Kidney (tissue), 14 donors: ENCODE data around the gene TMEM198. TPM values are rescaled to one million over a fixed set of nuclear protein-coding genes. Genes with fewer than 3 reads are reported as not detected.
A peak's percentile ranks its signal among the peaks of the same experiment; 100 is the strongest.

Experiments used
- DNase-seq, 5 donors: peaks; one replicate each; pipeline ENCODE4 v3.0.0-alpha.2; 2013 to 2020
- FAIRE-seq: peaks from 2 replicates; lab custom pipeline; 2012; peaks lifted over from hg19 to GRCh38; lab: Jason Lieb, UNC
- H3K27ac ChIP-seq, 2 donors: one replicate each; pipeline ENCODE4 v1.7.0; 2013; ENCODE audit warnings: low read depth in 2 of 2, low read length in 2 of 2, inconsistent platforms in 1 of 2
- H3K27me3 ChIP-seq: one replicate; pipeline ENCODE4 v1.7.1; 2013; ENCODE audit warnings: low read length, inconsistent platforms; ENCODE audit not compliant: control insufficient read depth, insufficient read depth
- H3K36me3 ChIP-seq, 3 donors: one replicate each; pipeline versions ENCODE4 v1.7.0 to v1.7.1; 2013; ENCODE audit warnings: low read length in 3 of 3, control low read depth in 1 of 3, inconsistent platforms in 1 of 3; ENCODE audit not compliant: insufficient read depth in 3 of 3, control insufficient read depth in 2 of 3
- H3K4me1 ChIP-seq, 3 donors: one replicate each; pipeline versions ENCODE4 v1.7.0 to v1.7.1; 2013; ENCODE audit warnings: low read length in 3 of 3, inconsistent platforms in 1 of 3, low read depth in 1 of 3; ENCODE audit not compliant: control insufficient read depth in 2 of 3, insufficient read depth in 2 of 3
- H3K4me3 ChIP-seq, 3 donors: one replicate each; pipeline versions ENCODE4 v1.7.0 to v1.8.1; 2013; ENCODE audit warnings: low read length in 3 of 3, control low read depth in 1 of 3, inconsistent platforms in 1 of 3
- H3K9ac ChIP-seq, 3 donors: one replicate each; pipeline versions ENCODE4 v1.7.0 to v1.7.1; 2013; ENCODE audit warnings: low read length in 3 of 3, control low read depth in 1 of 3, inconsistent platforms in 1 of 3
- H3K9me3 ChIP-seq, 3 donors: one replicate each; pipeline versions ENCODE4 v1.7.0 to v1.7.1; 2013; ENCODE audit warnings: low read length in 3 of 3, control low read depth in 1 of 3, inconsistent platforms in 1 of 3; ENCODE audit not compliant: control insufficient read depth in 2 of 3, insufficient read depth in 1 of 3
- CTCF ChIP-seq: IDR thresholded peaks from 3 replicates; pipeline ENCODE4 v1.5.1; 2012; ENCODE audit warnings: mild to moderate bottlenecking, moderate library complexity, borderline replicate concordance; ENCODE audit not compliant: insufficient read depth; ENCODE audit errors: extremely low read depth
- intact Hi-C: fragments of 100-400 bp; cut with DNase I; formaldehyde crosslinking; loops from one replicate; pipeline ENCODE4 v1.11.1; 2022
- microRNA-seq: library from miRNA; unstranded; fragments of <30 nt; microRNA quantifications from one replicate; pipeline ENCODE4 v1.2.0, GENCODE V29; 2020
- polyA plus RNA-seq: library from polyadenylated mRNA; stranded (reverse); fragments of 350-450 nt; fragmentation: Illumina TruSeq; extraction: RNeasy Lipid Tissue Mini Kit (QIAGEN cat#74804); gene quantifications from one replicate; pipeline ENCODE4 v1.2.3, GENCODE V29; 2014; ENCODE audit warnings: low read depth, low replicate concordance; ENCODE audit not compliant: insufficient read depth
- total RNA-seq: library from RNA; stranded (reverse); fragmentation: NEBNext Ultra II Directional; extraction: Animal tissue kit (Norgen Biotek cat#: 25700); gene quantifications from one replicate; pipeline ENCODE4 v1.2.1, GENCODE V29; 2021
- donor health status: control.
- donor health status: control.
- donor health status: control.
- donor health status: control.
- donor health status: control.
- donor health status: DM: yes; HTN: yes; CAD: no.
- donor health status: Normal renal cell carcinoma (clear cell type).

TMEM198 gene
- total and polyA plus RNA-seq, 2 donors from 2014 or later = 4.2 to 4.5 TPM

GRCh38 chr2:219597552-219598307 is 53.9 kb downstream of the TMEM198 start, which contains the start of gene STK11IP:
Gene STK11IP (plus strand): TSS chr2:219597857. CDS start chr2:219598120, 263 bp downstream.
- no peak for TF ChIP-seq CTCF
- no peaks in the 10 kb centered on the region for H3K9me3 ChIP-seq
- no peaks in the 10 kb centered on the region for H3K27me3 ChIP-seq
- peak within 1 kb of the TSS; percentile 83 to 97 (median 88) for H3K9ac ChIP-seq
- peaks cover 10 to 13% (median 10%) of the 10 kb centered on the region in 3 donors for H3K4me1 ChIP-seq
- intact Hi-C loops = no loop called here
- FAIRE-seq (no peak), DNase-seq (peak; percentile 98 to 99 (median 99))
- peak within 1 kb of the TSS; percentile 77 to 99 (median 90) for H3K4me3 ChIP-seq
- peak within 1 kb of the TSS; percentile 93 to 98 for H3K27ac ChIP-seq
- peaks cover 0 to 17% (median 5%) of the 10 kb centered on the region in 3 donors for H3K36me3 ChIP-seq

- DNase-seq = peak in 1 of 5 donors; percentile 10
- peaks cover 10 to 13% (median 10%) of the 10 kb centered on the region in 3 donors for H3K4me1 ChIP-seq
Observed at GRCh38 chr2:219598308-219599078, 54.7 kb downstream of the TMEM198 start.

More at GRCh38 chr2:219598308-219599078, 54.7 kb downstream of the TMEM198 start:
- no peak for FAIRE-seq
- H3K9me3 ChIP-seq = no peaks in the 10 kb centered on the region
- peak overlapping the region; percentile 67 to 97 (median 88) for H3K9ac ChIP-seq
- peak overlapping the region; percentile 77 to 99 (median 90) for H3K4me3 ChIP-seq
- no peak for TF ChIP-seq CTCF
- no peaks in the 10 kb centered on the region for H3K27me3 ChIP-seq
- H3K27ac ChIP-seq = peak overlapping the region; percentile 93 to 98
- intact Hi-C loops = no loop called here
- H3K36me3 ChIP-seq = peaks cover 0 to 17% (median 5%) of the 10 kb centered on the region in 3 donors

Small RNAs within 50 kb of the gene (microRNA-seq; reads per million reads assigned to microRNA genes)
- gene MIR3132 = not detected

Other genes with a start within 250 kb of the TMEM198 start
- not detected for gene PTPRN, start 234.6 kb upstream of the TMEM198 start, total RNA-seq
- gene PTPRN, start 234.6 kb upstream of the TMEM198 start, polyA plus RNA-seq = not detected
- gene RESP18, start 211.3 kb upstream of the TMEM198 start, total RNA-seq = not detected
- gene RESP18, start 211.3 kb upstream of the TMEM198 start, polyA plus RNA-seq = not detected
- gene DNPEP, start 156.1 kb upstream of the TMEM198 start, total RNA-seq = 53.3 TPM
- 71.0 TPM for gene DNPEP, start 156.1 kb upstream of the TMEM198 start, polyA plus RNA-seq
- gene DES, start 125.7 kb upstream of the TMEM198 start, total RNA-seq = 74.2 TPM
- gene DES, start 125.7 kb upstream of the TMEM198 start, polyA plus RNA-seq = 30.0 TPM
- 26.6 TPM for gene SPEG, start 109.2 kb upstream of the TMEM198 start, total RNA-seq
- gene SPEG, start 109.2 kb upstream of the TMEM198 start, polyA plus RNA-seq = 13.1 TPM
- gene GMPPA, start 45.1 kb upstream of the TMEM198 start, total RNA-seq = 33.9 TPM
- 53.1 TPM for gene GMPPA, start 45.1 kb upstream of the TMEM198 start, polyA plus RNA-seq
- gene ASIC4, start 29.5 kb upstream of the TMEM198 start, total RNA-seq = not detected
- gene ASIC4, start 29.5 kb upstream of the TMEM198 start, polyA plus RNA-seq = not detected
- 59.5 TPM for gene CHPF, start 219 bp upstream of the TMEM198 start, total RNA-seq
- gene CHPF, start 219 bp upstream of the TMEM198 start, polyA plus RNA-seq = 57.3 TPM
- 123 TPM for gene OBSL1, start 27.5 kb downstream of the TMEM198 start, total RNA-seq
- gene OBSL1, start 27.5 kb downstream of the TMEM198 start, polyA plus RNA-seq = 89.5 TPM
- gene INHA, start 28.3 kb downstream of the TMEM198 start, total RNA-seq = 1.2 TPM
- 2.5 TPM for gene INHA, start 28.3 kb downstream of the TMEM198 start, polyA plus RNA-seq
- gene STK11IP, start 53.8 kb downstream of the TMEM198 start, total RNA-seq = 33.7 TPM
- 12.5 TPM for gene STK11IP, start 53.8 kb downstream of the TMEM198 start, polyA plus RNA-seq
- 4.9 TPM for gene SLC4A3, start 83.6 kb downstream of the TMEM198 start, total RNA-seq
- gene SLC4A3, start 83.6 kb downstream of the TMEM198 start, polyA plus RNA-seq = 5.2 TPM